HG03432 (cell line): ENCODE results near the gene SLC39A8.

Source experiments
- ATAC-seq: cut with Tn5 transposase; IDR thresholded peaks from one replicate; pipeline ENCODE4 v1.9.1; 2021; ENCODE audit warnings: mild to moderate bottlenecking, moderate library complexity; ENCODE audit not compliant: unreplicated experiment

SLC39A8 gene

DNA sequence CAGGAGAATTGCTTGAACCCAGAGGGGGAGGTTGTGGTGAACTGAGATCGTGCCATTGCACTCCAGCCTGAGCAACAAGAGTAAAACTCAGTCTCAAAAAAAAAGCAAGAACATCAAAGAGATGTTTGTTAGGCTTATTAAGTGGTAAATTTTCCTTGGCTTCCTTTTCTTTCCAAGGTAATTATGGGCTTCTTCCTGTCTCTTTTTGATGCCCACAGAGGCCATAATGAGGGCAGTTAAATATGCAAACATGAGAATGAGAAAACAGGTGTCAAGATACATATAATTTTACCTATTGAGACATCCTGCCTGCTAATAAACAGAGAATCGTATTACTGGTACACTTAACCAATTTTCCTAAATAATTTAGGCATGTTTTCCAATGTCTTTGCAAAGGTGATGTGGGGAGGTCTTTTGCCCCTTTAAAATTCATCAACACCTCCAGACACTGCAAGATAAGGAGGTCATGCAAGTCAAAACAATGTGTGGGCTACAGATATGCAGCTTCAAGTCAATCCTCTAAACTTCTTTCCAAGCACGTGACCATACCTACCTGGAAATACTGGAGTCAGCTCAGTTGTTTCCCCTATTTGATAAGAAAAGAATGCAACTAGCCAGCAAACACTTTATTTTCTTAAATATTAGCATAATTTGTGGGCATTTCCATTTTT is 2.7 kb downstream of the SLC39A8 start:
- no peak for ATAC-seq

- ATAC-seq: no peak
Observed at GRCh38 chr4:102341201-102341600, 4.1 kb downstream of the SLC39A8 start.

DNA sequence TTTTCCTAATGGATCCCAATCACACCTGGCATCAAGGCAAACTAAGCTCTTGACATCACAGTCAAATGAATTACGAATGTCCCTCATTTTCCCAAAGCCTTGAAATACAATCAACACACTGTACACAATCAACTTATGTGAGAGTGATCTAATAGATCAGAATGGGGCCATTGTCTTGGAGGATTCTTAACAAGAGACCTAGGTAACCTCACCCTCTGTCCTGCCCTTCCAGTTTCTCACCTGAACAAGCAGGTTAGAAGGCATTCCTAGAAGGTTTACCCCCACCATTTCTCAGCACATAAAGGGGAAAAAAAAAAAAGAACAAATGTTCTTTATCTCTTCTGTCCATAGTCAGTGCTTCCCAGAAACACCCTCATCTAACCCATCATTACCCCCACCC is 6.3 kb downstream of the SLC39A8 start:
- ATAC-seq: no peak

- ATAC-seq: no peak
Observed at GRCh38 chr4:102338405-102338804, 6.9 kb downstream of the SLC39A8 start.

GRCh38 chr4:102335616-102336015 is 9.7 kb downstream of the SLC39A8 start:
- no peak for ATAC-seq

GRCh38 chr4:102334624-102335023 is 10.7 kb downstream of the SLC39A8 start:
- ATAC-seq: no peak

GRCh38 chr4:102333787-102334186 is 11.5 kb downstream of the SLC39A8 start:
- ATAC-seq: no peak

DNA sequence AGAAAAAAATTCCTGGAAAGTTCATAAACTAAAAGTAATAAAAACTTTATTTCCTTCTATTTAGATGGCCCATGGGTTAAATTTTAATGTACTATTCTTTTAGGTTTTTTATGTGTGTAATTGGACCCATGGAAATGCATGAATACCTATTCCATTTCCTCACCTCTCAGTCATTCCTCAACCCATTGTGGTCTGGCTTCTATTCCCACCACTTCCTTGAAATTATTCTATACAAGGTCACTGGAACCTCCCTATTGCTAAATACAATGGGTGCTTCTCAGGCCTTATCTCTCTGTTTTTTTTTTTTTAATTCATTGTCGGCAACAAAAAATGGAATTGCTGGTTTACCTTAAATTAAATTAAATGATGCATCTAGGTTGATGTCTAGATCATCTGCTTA is 17.2 kb downstream of the SLC39A8 start:
- no peak for ATAC-seq

- ATAC-seq: no peak
Observed at GRCh38 chr4:102326951-102327350, 18.3 kb downstream of the SLC39A8 start.

GRCh38 chr4:102324730-102325129 is 20.6 kb downstream of the SLC39A8 start:
- no peak for ATAC-seq

DNA sequence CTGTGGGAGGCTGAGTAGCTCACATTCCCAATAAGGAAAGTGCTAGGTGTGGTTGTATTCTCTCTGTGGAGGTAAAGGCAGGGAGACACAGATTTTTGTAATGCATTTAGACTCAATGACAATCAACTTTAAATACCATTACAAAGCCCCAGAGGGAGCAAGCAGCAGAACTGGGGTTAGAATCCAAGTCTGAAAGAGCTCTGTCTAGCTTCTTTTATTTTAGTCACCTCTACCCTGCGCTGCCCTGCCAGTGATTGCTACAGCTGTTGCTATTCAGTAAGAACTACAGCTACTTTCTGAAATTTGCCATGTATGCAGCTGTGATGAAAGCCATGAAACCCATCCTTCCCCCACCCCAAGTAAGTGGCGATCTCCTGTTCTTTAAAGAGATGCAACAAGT is 22.5 kb downstream of the SLC39A8 start:
- no peak for ATAC-seq

DNA sequence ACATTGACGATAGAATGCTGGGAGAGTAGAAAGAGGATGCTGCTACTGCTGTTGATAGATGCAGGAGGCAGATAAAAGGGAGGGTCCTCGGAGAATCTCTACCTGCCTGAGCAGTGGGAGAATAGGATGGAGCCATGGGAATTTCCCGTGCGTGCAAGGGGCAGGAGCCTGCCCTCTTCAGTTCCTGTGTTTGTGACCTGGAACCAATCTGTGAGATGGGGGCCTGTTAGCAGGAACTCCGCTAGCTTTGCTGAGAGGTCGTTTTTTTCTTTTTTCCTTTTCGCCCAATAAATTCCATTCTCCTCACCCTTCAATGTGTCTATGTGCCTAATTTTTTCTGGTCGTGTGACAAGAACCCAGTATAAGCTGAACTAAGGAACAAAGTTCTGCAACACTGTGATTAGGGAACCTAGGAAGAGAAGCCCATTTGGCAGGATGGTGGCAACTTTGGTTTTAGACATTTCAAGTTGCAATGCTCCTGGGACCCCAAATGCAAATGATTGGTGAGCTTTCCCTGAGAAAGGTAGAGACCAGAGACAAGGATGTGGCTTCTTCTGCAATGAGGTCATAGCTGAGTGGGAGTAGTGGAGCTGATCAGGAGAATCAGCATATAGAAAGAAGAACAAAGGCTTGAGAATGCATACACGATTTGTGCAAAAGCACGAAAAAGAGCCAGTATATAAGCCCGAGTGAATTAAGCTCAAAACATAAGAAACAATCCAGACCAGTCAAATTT is 23.9 kb downstream of the SLC39A8 start:
- peak; percentile 96 for ATAC-seq

DNA sequence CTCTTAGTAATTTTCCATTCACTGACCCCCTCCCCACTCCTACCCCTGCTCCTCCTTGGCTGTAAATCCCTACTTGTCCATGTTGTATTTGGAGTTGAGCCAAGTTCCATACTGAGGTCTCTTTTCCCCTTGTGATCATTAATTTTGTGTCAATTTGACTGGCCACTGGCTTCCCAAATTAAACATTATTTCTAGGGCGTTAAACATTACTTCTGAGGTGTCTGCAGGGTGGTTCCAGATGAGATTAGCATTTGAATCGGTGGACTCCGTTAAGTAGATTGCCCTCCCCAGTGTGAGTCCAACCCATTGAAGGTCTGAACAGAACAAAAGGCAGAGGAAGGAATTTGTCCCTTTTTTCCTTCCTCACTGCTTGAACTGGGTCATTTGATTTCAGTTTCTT is 25.7 kb downstream of the SLC39A8 start:
- no peak for ATAC-seq

DNA sequence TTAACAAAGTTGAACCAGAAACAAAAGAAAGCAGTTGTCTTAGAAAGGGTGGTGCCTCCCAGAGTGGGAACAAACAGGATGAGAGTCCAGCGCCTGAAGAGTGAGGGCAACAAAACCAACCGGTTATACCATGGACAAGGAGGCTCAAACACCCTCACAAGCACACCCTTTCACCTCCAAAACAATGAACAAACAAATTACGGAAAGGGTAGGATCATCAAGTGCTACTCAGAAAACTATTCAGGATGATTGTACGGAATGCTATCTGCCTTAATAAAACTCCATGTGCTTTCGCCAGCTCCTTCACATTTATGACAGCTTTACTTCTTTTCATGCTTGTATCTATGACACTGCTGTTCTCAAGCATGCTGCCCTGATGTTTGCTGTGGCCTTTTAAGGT is 26.8 kb downstream of the SLC39A8 start:
- ATAC-seq: no peak

DNA sequence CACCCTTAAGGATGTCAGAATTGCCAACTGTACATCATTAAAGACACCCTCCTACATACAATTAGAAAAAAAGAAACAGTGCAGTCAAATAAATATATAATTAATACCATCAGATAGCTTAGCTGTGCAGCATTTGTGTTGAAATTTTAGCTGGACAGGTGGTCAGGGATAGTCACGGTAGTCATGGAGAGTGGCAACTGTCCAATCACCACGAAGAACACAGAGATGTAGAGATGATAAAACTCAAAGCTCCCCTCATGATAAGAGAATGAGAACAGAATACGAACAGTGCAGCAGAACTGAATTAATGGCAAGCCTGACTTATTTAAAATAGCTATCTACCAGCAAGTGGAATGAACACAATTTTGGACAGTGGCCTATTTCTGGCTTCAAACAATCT is 27.2 kb downstream of the SLC39A8 start:
- ATAC-seq: no peak

- ATAC-seq: no peak
Observed at GRCh38 chr4:102317459-102317858, 27.8 kb downstream of the SLC39A8 start.

DNA sequence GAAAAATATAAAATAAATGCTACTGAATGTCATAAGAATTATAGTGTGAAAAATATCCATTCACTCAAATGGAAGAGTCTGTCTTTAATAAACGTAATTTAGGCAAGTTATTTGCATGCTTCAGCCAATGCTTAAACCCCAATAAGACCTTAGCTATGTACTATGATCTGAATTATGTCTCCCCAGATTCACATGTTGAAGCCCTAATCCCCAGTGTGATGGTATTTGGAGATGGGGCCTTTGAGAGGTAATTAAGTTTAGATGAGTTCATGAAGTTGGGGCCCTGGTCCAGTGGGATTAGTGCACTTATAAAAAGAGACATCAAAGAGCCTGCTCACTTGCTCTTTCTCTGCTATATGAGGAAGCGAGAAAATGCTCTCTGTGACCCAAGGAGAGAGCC is 28.7 kb downstream of the SLC39A8 start:
- ATAC-seq: no peak

GRCh38 chr4:102315532-102315931 is 29.8 kb downstream of the SLC39A8 start:
- ATAC-seq: no peak

DNA sequence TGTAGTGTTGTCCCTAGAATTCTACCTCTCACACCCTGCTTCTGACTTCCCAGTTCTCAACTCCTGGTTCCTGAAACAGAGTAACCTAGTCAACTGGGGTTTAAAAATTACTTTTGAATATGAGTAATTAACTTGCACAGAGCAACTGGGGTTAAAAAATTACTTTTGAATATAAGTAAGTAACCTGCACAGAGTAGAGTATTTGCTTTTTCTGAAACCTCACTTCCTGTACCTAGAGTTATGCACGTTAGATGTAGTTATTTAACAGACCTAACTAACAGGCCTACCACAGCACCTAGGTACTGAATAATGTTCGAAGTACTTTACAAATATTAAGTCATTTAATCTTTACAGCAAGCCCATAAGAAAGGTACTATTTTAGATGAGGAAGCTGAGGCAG is 32.9 kb downstream of the SLC39A8 start:
- no peak for ATAC-seq

- no peak for ATAC-seq
Observed at GRCh38 chr4:102311912-102312311, 33.4 kb downstream of the SLC39A8 start.

DNA sequence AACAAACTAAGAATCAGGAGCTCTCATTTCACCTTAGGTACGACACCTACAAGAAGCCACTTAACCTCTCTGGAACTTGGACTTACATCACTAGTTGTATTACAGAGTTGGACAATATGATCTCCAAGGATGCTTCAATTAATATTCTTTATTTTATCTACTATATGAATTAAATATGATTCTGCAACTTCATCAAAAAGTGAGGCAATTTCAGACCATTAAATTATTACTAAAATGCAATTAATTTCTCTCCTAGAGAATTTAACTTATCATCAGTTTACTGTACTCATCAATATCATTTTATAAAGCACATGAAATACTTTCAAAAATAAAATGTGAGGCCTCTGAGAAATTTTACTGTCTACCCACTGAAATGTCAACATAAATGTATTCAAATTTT is 33.9 kb downstream of the SLC39A8 start:
- no peak for ATAC-seq

GRCh38 chr4:102308032-102308799 is 37.1 kb downstream of the SLC39A8 start:
- ATAC-seq: no peak
